ENCODE data around the gene RPL28.
A peak's percentile ranks its signal among the peaks of the same experiment; 100 is the strongest.
"Not testable (repeated sequence)": the region's sequence is repeated elsewhere in the genome, so short reads cannot be mapped to it uniquely, and the experiment has no call there.

Gene RPL28

DNA sequence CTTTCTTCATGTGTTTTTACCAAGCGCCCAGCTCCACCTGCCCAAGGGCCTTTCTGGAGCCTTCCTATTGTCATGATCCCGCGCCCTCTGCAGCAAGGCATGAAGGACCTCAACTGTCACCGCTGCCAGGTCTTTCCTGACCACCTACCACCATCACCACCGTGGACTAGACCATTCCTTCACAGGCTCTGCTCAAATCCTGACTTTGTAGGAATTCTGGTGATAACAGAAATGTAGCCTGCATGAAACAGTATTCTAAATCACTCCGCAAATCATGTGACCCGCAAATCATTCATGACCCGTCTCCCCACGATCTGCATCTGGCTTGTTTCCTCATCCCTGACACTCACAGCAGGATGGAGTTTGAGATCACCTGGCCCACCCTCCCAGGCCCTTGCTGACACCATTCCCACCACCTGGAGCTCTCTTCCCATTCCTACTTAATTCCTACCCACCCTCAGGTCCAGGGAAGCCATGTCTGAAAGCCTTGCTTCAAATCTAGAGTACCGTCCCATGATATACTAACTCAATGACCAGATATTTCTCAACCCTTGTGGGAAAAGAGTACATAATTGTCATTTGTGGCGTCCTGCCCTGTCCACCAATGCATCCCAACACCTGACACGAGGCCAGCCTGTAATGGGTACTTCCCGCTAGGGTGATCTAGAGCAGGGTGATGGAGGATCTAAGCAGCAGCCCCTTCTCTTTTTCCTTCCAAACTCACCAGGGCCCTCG lies 20.5 kb downstream of the RPL28 start:
- Histone ChIP-seq H3K4me1 (ENCODE audit: control insufficient read depth in 1 of 2, insufficient read depth in 2 of 2, low read length in 2 of 2) (peaks cover 14 to 15% of the 10 kb centered on the region in 2 donors), H3K36me3 (ENCODE audit: control insufficient read depth in 1 of 2, insufficient read depth in 2 of 2, low read length in 2 of 2) (peaks cover 25 to 32% of the 10 kb centered on the region in 2 donors), H3K9me3 (ENCODE audit: control insufficient read depth in 1 of 2, low read length in 2 of 2) (no peaks in the 10 kb centered on the region), H3K27ac (ENCODE audit: low read length) (no peak overlapping the region), H3K4me3 (ENCODE audit: low read depth in 1 of 2, low read length in 2 of 2) (peak overlapping the region; percentile 63 to 75), H3K27me3 (ENCODE audit: low read depth, low read length) (no peaks in the 10 kb centered on the region)

DNA sequence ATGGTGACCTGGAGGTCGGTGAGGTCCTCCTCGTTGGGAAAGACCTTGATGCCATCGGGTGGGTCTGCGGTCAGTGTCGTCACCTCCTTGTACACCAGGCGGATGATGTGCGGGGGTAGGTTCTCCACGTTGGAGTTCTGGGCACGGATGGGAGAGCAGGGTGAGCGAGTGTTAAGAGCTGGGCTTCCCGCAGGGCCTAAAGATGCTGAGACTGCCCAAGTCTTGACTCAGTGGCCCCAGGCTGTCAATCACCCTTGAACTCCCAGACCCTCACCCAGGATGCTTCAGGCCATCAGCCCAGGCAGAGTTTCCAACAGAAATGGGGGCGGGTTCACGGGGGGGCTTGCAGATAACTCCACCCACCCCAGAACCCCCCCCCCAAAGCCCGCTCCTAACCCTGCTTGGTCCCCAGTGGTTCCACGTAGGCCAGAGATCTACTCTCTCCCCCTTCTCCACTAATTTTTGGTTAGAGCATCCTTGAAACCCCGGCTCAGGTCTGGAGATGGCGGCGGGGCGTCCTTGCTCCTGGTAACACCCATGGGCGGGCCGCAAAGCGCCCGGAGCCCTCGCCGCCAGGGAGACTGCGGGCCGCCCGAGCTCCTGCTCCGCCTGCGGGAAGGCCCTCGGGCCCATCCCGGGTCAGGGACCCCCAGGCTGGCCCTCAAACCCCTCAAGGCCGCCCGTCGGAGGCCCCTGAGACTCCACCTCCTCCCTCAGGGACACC lies 21.3 kb downstream of the RPL28 start:
- Histone ChIP-seq H3K27ac (ENCODE audit: low read length) (peak overlapping the region; percentile 63), H3K27me3 (ENCODE audit: low read depth, low read length) (no peaks in the 10 kb centered on the region), H3K36me3 (ENCODE audit: control insufficient read depth in 1 of 2, insufficient read depth in 2 of 2, low read length in 2 of 2) (peaks cover 19 to 29% of the 10 kb centered on the region in 2 donors), H3K4me1 (ENCODE audit: control insufficient read depth in 1 of 2, insufficient read depth in 2 of 2, low read length in 2 of 2) (peaks cover 14 to 15% of the 10 kb centered on the region in 2 donors), H3K9me3 (ENCODE audit: control insufficient read depth in 1 of 2, low read length in 2 of 2) (no peaks in the 10 kb centered on the region), H3K4me3 (ENCODE audit: low read depth in 1 of 2, low read length in 2 of 2) (peak overlapping the region; percentile 63 to 75)

DNA sequence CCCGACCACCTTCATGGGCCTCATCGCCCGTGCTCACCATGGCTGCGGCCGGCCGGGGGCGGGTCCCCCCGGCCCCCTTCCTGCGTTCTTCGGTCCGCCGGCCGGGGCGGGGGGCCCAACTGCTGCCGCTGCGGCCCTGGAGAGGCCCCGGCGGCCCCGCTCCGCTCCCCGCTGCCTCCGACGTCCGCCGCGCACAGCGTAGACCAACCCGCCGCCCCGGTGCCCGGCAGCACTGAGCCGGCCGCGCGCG lies 21.7 kb downstream of the RPL28 start, which contains the start of gene UBE2S:
Gene UBE2S (minus strand): TSS at position 239 of the 250 bp plus-strand sequence. CDS start 199 bp downstream, at position 40.
- H3K27me3 ChIP-seq (ENCODE audit: low read depth, low read length); H3K9me3 ChIP-seq (ENCODE audit: control insufficient read depth in 1 of 2, low read length in 2 of 2): not testable (repeated sequence)
- peaks cover 14 to 24% of the 10 kb centered on the region in 2 donors for H3K36me3 ChIP-seq (ENCODE audit: control insufficient read depth in 1 of 2, insufficient read depth in 2 of 2, low read length in 2 of 2)
- peak within 1 kb of the TSS; percentile 71 to 75 for H3K4me3 ChIP-seq (ENCODE audit: low read depth in 1 of 2, low read length in 2 of 2)
- H3K4me1 ChIP-seq (ENCODE audit: control insufficient read depth in 1 of 2, insufficient read depth in 2 of 2, low read length in 2 of 2): peaks cover 14 to 15% of the 10 kb centered on the region in 2 donors
- H3K27ac ChIP-seq (ENCODE audit: low read length): peak within 1 kb of the TSS; percentile 90

DNA sequence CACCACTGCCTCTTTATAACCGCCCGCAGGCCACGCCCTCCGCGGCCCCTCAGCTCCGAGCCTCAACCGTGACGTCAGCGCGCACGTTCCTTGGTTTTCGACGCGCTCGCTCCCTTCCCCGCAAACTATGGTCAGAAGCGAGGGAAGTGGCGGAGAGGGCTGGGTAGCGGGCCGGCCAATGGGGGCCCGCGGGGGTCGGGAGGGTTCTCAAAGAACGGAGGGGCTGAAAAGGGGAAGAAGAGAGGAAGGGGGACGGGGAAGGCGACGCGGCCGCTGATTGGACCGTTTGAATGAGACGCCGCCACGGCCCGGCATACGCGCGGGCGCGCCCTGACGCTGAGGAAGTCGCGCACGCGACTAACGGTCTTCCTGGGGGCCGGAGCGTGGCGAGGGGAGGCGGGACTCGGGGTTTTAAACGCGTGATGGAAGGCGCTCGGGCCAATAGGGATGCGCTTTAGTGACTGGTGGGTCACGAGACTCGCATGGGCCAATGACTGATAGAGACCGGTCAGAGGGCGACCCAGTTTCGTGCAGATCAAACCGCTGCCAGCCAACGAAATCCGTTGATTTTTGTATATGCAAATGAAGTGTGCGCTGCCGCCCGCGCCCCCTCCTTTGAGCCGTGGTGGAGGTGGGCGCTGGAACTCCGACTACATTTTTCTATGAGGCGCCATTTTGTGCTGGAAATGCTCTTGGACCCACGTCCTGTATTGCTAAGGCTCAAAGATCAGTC lies 22.2 kb downstream of the RPL28 start:
- Histone ChIP-seq H3K9me3 (ENCODE audit: control insufficient read depth in 1 of 2, low read length in 2 of 2) (no peaks in the 10 kb centered on the region), H3K36me3 (ENCODE audit: control insufficient read depth in 1 of 2, insufficient read depth in 2 of 2, low read length in 2 of 2) (peaks cover 9 to 20% of the 10 kb centered on the region in 2 donors), H3K27me3 (ENCODE audit: low read depth, low read length) (no peaks in the 10 kb centered on the region), H3K4me1 (ENCODE audit: control insufficient read depth in 1 of 2, insufficient read depth in 2 of 2, low read length in 2 of 2) (peaks cover 14 to 15% of the 10 kb centered on the region in 2 donors), H3K4me3 (ENCODE audit: low read depth in 1 of 2, low read length in 2 of 2) (peak overlapping the region; percentile 71 to 75), H3K27ac (ENCODE audit: low read length) (peak overlapping the region; percentile 90)

- H3K36me3 ChIP-seq (ENCODE audit: control insufficient read depth in 1 of 2, insufficient read depth in 2 of 2, low read length in 2 of 2): peaks cover 4 to 20% of the 10 kb centered on the region in 2 donors
- no peaks in the 10 kb centered on the region for H3K27me3 ChIP-seq (ENCODE audit: low read depth, low read length)
- peak overlapping the region; percentile 90 for H3K27ac ChIP-seq (ENCODE audit: low read length)
- H3K9me3 ChIP-seq (ENCODE audit: control insufficient read depth in 1 of 2, low read length in 2 of 2): no peaks in the 10 kb centered on the region
- H3K4me1 ChIP-seq (ENCODE audit: control insufficient read depth in 1 of 2, insufficient read depth in 2 of 2, low read length in 2 of 2): peaks cover 14 to 15% of the 10 kb centered on the region in 2 donors
- peak overlapping the region; percentile 71 to 75 for H3K4me3 ChIP-seq (ENCODE audit: low read depth in 1 of 2, low read length in 2 of 2)
Observed at GRCh38 chr19:55408533-55408872, 22.8 kb downstream of the RPL28 start.

GRCh38 chr19:55409179-55409578 lies 23.4 kb downstream of the RPL28 start:
- H3K27me3 ChIP-seq (ENCODE audit: low read depth, low read length); H3K4me3 ChIP-seq (ENCODE audit: low read depth in 1 of 2, low read length in 2 of 2): not testable (repeated sequence)
- peaks cover 14 to 15% of the 10 kb centered on the region in 2 donors for H3K4me1 ChIP-seq (ENCODE audit: control insufficient read depth in 1 of 2, insufficient read depth in 2 of 2, low read length in 2 of 2)

GRCh38 chr19:55410168-55410567 lies 24.4 kb downstream of the RPL28 start:
- Histone ChIP-seq H3K27ac (ENCODE audit: low read length) (no peak overlapping the region), H3K4me3 (ENCODE audit: low read depth in 1 of 2, low read length in 2 of 2) (no peak overlapping the region), H3K36me3 (ENCODE audit: control insufficient read depth in 1 of 2, insufficient read depth in 2 of 2, low read length in 2 of 2) (peaks cover 0 to 11% of the 10 kb centered on the region in 2 donors), H3K9me3 (ENCODE audit: control insufficient read depth in 1 of 2, low read length in 2 of 2) (no peaks in the 10 kb centered on the region), H3K4me1 (ENCODE audit: control insufficient read depth in 1 of 2, insufficient read depth in 2 of 2, low read length in 2 of 2) (peaks cover 14 to 15% of the 10 kb centered on the region in 2 donors), H3K27me3 (ENCODE audit: low read depth, low read length) (no peaks in the 10 kb centered on the region)

More at GRCh38 chr19:55409179-55409578, 23.4 kb downstream of the RPL28 start:
- peaks cover 3 to 16% of the 10 kb centered on the region in 2 donors for H3K36me3 ChIP-seq (ENCODE audit: control insufficient read depth in 1 of 2, insufficient read depth in 2 of 2, low read length in 2 of 2)
- H3K27ac ChIP-seq (ENCODE audit: low read length); H3K9me3 ChIP-seq (ENCODE audit: control insufficient read depth in 1 of 2, low read length in 2 of 2): not testable (repeated sequence)

DNA sequence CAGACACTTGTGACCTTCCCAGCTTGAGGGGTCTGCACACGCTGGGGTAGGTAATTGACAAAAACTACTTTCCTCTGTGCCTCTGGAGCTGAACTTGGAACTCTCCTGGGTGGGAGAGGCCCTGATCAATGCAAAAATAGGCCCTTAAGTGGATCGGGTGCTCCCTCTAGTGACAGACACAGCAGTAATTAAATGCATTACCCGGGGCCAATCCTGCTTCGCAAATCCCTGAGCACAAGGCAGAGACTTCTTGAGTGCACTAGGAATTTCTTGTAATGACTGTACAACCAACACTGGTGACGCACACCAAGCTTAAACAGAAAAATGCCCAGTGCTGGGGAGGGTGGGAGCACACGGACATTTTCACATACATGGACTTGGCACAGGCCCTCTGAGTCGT lies 32.5 kb downstream of the RPL28 start:
- H3K27ac ChIP-seq (ENCODE audit: low read length): no peak overlapping the region
- no peaks in the 10 kb centered on the region for H3K27me3 ChIP-seq (ENCODE audit: low read depth, low read length)
- H3K36me3 ChIP-seq (ENCODE audit: control insufficient read depth in 1 of 2, insufficient read depth in 2 of 2, low read length in 2 of 2): no peaks in the 10 kb centered on the region
- no peaks in the 10 kb centered on the region for H3K9me3 ChIP-seq (ENCODE audit: control insufficient read depth in 1 of 2, low read length in 2 of 2)
- H3K4me1 ChIP-seq (ENCODE audit: control insufficient read depth in 1 of 2, insufficient read depth in 2 of 2, low read length in 2 of 2): no peaks in the 10 kb centered on the region
- H3K4me3 ChIP-seq (ENCODE audit: low read depth in 1 of 2, low read length in 2 of 2): no peak overlapping the region

DNA sequence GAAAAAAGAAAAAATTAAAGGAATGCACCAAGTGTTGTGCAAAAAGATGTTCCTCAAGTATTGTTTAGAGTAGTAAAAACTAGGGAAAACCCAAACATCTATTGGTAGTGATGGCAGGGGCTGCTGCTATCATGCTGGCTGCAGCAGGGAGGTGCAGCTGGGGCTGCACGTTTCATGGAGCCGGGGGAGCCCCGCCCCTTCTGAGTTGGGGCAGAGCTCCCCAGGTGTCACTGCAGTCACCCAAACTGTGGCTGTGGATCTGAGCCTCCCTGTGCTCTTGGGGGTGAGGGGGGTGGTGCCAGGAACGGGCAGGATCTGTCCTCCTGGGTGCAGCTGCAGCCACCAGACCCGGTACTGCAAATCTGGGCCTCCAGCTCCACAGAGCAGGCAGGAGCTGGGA lies 33.4 kb downstream of the RPL28 start:
- Histone ChIP-seq H3K36me3 (ENCODE audit: control insufficient read depth in 1 of 2, insufficient read depth in 2 of 2, low read length in 2 of 2) (no peaks in the 10 kb centered on the region), H3K4me1 (ENCODE audit: control insufficient read depth in 1 of 2, insufficient read depth in 2 of 2, low read length in 2 of 2) (no peaks in the 10 kb centered on the region), H3K27me3 (ENCODE audit: low read depth, low read length) (no peaks in the 10 kb centered on the region), H3K4me3 (ENCODE audit: low read depth in 1 of 2, low read length in 2 of 2) (no peak overlapping the region), H3K9me3 (ENCODE audit: control insufficient read depth in 1 of 2, low read length in 2 of 2) (no peaks in the 10 kb centered on the region), H3K27ac (ENCODE audit: low read length) (no peak overlapping the region)

- Histone ChIP-seq H3K4me3 (ENCODE audit: low read depth in 1 of 2, low read length in 2 of 2) (no peak overlapping the region), H3K4me1 (ENCODE audit: control insufficient read depth in 1 of 2, insufficient read depth in 2 of 2, low read length in 2 of 2) (no peaks in the 10 kb centered on the region), H3K9me3 (ENCODE audit: control insufficient read depth in 1 of 2, low read length in 2 of 2) (no peaks in the 10 kb centered on the region), H3K27ac (ENCODE audit: low read length) (no peak overlapping the region), H3K36me3 (ENCODE audit: control insufficient read depth in 1 of 2, insufficient read depth in 2 of 2, low read length in 2 of 2) (no peaks in the 10 kb centered on the region), H3K27me3 (ENCODE audit: low read depth, low read length) (no peaks in the 10 kb centered on the region)
Observed at GRCh38 chr19:55419624-55420236, 34.0 kb downstream of the RPL28 start.

DNA sequence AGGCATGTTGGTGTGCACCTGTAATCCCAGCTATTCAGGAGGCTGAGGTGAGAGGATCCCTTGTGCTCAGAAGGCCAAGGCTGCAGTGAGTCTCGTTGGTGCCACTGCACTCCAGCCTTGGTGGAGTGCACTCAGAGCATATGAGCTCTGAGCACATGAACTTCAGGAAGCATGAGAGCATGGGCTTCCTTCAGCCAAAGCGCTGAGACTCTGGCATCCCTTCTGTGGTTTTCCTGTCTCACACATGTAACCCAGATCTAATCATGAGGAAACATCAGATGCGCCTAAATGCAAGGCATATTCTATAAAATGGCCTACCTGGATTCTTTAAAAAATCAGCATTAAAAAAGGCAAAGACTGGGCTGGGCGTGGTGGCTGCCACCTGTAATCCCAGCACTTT lies 35.5 kb downstream of the RPL28 start:
- H3K4me1 ChIP-seq (ENCODE audit: control insufficient read depth in 1 of 2, insufficient read depth in 2 of 2, low read length in 2 of 2); H3K36me3 ChIP-seq (ENCODE audit: control insufficient read depth in 1 of 2, insufficient read depth in 2 of 2, low read length in 2 of 2); H3K27me3 ChIP-seq (ENCODE audit: low read depth, low read length); H3K9me3 ChIP-seq (ENCODE audit: control insufficient read depth in 1 of 2, low read length in 2 of 2); H3K4me3 ChIP-seq (ENCODE audit: low read depth in 1 of 2, low read length in 2 of 2); H3K27ac ChIP-seq (ENCODE audit: low read length): not testable (repeated sequence)
